Breast epithelium (tissue), 3 donors: ENCODE measurements around the gene TKTL1.
A peak's percentile ranks its signal among the peaks of the same experiment; 100 is the strongest.

Source experiments
- POLR2AphosphoS5 ChIP-seq, 3 donors: sonication (generic); formaldehyde crosslinking; IDR thresholded peaks; one replicate each; pipeline ENCODE4 v1.6.1; 2017; ENCODE audit warnings: antibody characterized with exemption in 3 of 3
- TF ChIP-seq, protein P1 (sequence below), 3 donors: fragments of 450-650 bp; IDR thresholded peaks; one replicate each; pipeline ENCODE4 v1.5.1; 2016 to 2017; ENCODE audit warnings: antibody characterized with exemption in 3 of 3, mild to moderate bottlenecking in 3 of 3, moderate library complexity in 3 of 3

DNA sequence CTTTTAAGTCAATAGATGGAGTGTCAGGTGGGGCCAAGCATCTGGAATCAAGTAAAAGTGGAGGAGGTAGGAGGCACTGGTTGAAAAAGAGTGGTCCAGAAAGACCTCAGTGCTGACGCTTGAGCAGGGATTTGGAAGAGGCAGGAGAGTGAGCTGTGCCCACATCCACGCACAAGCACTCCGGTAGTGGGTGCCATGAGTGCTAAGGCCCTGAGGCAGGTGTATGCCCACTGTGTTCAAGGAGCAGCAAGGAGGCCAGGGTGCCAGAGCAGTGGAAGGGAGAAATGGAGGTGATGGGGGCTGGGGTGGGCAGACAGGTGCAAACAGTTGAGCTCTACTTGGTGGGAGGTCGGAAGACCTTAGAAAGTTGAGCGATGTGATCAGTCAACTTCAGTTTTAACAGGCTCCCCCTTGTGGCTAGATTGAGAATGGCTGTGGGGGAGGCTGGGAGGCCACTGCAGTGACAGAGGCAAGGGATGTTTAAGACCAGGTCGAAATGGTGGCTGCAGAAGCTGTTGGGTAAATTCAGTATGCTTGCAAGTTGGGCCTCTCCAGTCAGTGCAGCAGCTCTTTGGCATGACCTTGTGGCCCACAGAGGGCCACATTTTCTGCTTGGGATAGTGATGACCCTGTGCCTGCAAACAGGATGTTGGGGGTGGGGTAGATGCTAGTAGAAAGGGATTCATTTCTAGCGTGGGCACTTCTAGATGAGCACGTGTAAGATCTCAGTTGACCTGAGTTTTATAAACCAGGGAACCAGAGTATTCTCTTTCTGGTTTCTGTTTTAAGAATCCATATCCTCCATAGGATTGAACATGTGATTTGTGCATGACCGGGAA lies 12.7 kb downstream of the TKTL1 start:
- TF ChIP-seq, protein P1, sequence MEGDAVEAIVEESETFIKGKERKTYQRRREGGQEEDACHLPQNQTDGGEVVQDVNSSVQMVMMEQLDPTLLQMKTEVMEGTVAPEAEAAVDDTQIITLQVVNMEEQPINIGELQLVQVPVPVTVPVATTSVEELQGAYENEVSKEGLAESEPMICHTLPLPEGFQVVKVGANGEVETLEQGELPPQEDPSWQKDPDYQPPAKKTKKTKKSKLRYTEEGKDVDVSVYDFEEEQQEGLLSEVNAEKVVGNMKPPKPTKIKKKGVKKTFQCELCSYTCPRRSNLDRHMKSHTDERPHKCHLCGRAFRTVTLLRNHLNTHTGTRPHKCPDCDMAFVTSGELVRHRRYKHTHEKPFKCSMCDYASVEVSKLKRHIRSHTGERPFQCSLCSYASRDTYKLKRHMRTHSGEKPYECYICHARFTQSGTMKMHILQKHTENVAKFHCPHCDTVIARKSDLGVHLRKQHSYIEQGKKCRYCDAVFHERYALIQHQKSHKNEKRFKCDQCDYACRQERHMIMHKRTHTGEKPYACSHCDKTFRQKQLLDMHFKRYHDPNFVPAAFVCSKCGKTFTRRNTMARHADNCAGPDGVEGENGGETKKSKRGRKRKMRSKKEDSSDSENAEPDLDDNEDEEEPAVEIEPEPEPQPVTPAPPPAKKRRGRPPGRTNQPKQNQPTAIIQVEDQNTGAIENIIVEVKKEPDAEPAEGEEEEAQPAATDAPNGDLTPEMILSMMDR (IDR thresholded peaks at IDR 0.05) = peak in 2 of 3 donors; percentile 64 to 69
- TF ChIP-seq POLR2AphosphoS5 (IDR thresholded peaks at IDR 0.05) = no peak
